HG03103 (cell line): ENCODE data around the gene NUP50.

Experiments used
- ATAC-seq: cut with Tn5 transposase; IDR thresholded peaks from one replicate; pipeline ENCODE4 v1.9.1; 2021; ENCODE audit warnings: low read depth; ENCODE audit not compliant: unreplicated experiment

NUP50 gene, protein sequence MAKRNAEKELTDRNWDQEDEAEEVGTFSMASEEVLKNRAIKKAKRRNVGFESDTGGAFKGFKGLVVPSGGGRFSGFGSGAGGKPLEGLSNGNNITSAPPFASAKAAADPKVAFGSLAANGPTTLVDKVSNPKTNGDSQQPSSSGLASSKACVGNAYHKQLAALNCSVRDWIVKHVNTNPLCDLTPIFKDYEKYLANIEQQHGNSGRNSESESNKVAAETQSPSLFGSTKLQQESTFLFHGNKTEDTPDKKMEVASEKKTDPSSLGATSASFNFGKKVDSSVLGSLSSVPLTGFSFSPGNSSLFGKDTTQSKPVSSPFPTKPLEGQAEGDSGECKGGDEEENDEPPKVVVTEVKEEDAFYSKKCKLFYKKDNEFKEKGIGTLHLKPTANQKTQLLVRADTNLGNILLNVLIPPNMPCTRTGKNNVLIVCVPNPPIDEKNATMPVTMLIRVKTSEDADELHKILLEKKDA

DNA sequence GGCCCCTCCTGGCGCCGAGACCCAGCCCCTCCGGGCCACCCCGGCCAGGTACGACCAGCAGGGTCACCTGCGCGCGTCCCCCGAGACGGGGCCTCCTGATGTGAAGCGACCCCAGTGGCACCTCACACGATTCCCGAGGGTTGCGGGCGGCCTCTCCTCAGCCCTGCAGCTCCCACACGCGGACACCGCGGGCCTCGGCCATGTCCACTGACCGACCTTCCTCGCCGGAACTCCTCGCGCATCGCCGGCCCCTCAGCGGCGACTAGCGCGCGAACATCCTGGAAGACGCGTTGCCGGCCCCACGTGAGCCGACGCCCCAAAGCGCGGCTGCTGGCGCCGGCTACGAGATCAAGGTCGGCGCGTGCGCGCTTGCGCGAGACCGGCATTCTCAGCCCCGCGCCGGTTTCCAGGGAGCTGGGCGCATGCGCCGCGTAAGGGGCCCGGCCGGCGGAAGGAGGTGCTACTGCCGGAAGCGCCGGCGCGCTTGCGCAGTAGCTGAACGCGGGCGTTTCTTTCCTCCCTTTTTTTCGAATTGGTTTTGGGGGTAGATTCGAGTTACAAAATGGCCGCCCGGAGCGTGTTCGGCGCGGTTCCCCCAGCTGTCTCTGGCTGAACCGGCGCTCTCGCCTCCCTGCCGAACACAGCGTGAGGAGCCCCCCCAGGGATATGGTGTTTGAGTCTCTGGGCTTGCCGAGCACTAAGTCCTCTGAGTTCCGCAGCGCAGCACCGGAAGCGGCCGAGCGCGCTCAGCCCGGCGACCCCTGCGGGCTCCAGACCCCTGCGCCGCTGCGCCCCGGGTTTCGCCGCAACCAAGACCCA is at the start of gene NUP50:
NUP50 (plus strand) TSS at position 475 of the 819 bp plus-strand sequence. CDS start 4,253 bp downstream, outside the sequence.
- ATAC-seq = peak; percentile 72

DNA sequence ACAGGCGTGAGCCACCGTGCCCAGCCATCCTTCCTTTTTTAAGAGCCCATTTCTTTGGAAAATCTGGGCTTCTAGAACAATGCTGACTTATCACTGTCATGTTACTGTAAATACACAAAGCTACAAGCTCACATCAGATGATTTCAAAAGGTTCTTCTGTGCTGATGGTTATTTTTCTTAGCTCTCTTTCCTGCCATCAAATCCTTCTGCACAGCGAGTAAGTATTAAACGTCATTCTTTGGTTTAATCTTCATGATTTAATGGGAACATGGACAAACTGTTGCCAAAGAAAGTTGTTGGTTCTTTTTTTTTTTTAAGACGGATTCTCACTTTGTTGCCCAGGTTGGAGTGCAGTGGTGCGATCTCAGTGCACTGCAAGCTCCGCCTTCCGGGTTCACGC is 43.3 kb upstream of the NUP50 start:
- ATAC-seq = no peak

DNA sequence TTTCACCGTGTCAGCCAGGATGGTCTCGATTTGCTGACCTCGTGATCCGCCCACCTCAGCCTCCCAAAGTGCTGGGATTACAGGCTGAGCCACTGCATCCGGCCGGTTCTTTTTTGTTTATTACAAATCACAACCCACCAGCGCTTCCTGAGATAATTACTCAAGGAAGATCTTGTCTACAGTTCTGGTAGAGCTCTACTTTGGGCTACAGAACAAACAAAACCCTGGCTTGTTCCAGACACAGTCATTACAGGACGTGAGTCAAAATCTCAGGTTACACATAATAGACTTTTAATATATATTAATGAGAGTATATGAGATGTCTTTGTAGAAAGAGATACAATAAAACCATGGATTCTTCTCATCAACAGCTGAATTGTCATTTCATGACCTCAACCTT is 42.8 kb upstream of the NUP50 start:
- no peak for ATAC-seq

DNA sequence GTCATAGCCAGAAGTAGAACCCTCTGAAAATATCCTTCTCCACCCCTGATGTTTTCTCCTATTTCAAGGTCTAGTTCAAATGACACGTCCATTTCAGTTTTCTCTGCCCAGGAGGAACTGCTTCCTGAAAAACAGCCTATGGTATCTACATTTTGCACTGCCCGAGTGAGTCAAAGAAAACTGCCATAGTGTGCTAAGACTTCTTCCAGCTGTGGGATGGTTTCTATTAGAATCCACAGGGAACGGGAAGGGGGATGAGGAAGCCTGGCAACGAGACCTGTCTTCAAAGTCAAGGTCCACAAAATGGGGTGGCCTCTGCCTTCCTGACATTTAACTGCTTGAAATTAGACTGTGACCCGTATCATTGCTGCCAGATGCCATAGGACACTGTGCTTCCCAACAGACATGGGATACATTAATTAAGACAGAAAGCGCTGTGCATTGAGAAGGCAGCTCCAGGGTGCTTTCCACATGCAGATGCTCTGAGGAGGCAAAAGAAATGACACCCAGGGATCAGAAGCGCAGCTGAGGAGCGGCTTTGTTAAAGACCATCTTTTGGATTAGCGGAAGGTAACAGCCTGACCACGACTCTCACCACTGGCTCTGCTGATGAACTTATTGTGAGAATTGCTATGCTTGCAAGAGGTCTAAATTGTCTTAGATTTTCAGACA is 39.4 kb upstream of the NUP50 start:
- no peak for ATAC-seq

DNA sequence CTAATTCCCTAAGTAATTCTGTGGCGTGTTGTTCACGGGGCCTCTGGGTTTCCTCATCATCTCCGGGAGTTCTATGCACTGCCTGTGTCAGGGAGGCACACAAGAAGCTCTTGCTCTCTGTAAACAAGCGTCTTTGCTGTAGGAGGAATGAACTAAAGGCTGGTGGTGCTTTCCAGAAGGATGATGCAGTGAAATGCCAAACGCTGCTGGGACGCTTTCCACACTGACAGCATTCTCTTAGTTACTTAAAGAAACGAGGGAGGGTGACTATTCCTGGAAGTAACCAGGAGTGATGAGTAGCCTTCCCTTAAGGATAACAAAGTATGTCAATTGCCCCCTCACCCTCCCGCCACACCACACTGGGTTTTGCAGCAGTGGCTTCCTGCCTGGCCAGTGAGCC is 38.5 kb upstream of the NUP50 start:
- ATAC-seq = no peak

DNA sequence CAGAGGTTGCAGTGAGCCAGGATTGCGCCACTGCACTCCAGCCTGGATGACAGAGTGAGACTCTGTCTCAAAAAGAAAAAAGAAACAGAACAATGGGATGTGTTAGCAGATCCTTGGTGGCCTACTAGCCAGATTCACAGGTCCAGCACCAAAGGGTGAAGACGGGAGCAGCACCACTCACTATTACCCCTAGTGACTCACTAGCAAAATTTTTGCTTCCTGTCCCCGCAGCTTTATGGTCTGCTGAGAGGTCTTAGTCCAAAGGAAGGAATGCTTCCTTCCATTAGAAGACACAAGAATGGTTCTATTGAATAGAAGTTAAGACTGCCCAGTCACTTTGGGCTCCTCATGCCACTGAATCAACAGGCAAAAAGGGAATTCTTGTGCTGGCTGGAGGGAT is 35.9 kb upstream of the NUP50 start:
- ATAC-seq = no peak

DNA sequence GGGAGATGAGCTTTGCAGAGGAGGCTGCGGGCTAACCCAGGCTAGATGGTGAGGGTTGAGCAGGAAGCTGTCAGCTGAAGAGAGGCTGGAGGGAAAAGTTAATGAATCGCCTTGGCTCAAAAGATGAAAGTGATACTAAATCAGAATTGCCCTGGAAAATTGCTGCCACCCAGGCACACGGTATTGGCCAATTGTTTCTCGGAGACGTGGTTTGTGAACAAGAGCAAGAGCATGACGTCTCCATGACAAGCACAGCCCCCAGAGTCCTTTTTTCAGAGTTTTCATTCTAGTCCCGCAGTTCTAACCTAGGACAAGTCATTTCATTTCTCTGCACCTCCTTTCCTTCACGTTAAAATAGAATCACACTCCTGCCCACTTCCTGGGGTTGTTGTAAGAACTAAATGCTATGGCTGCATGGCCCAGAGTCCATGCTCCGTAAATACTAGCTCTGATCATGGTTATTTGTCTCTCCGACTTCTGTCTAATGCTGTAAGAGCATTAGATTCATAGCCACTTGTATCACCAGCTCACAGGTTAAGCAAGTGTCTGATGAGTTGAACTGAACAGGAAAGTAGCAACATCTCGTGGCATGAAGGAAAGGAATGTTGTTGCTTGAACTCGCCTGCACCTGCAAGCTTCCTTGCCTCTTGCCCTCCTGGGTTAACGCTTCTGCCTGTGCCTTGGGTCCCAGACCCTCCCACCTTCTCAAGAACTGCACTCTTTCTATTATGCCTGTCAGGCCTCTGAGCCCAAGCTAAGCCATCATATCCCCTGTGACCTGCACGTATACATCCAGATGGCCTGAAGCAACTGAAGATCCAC is 33.8 kb upstream of the NUP50 start:
- ATAC-seq = no peak

DNA sequence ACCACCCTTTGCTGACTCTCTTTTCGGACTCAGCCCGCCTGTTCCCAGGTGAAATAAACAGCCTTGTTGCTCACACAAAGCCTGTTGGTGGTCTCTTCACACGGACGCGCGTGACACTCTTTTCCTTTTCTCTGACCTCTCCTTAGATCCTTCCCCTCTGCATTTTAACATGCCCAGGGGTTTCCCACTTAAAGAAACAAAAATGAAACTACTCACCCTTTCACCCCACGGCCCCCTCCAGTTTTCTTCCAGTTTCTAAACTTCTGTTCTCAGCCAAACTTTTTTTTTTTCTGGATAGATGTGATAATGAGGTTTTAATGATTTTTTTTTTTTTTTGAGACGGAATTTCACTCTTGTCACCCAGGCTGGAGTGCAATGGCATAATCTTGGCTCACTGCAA is 32.8 kb upstream of the NUP50 start:
- no peak for ATAC-seq

DNA sequence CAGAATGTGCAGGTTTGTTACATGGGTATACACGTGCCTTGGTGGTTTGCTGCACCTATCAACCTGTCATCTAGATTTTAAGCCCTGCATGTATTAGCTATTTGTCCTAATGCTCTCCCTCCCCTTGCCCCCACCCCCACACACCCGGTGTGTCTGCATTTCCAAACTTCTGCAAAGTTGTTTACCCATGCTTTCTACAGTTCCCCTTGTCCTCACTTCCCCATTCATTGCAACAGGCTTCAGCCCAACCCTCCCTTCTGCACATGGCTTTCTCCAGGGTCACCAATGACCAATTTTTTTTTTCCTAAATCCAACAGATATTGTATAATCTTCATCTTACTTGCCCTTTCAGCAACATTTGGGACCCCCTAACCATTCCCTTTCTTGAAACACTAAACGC is 32.0 kb upstream of the NUP50 start:
- no peak for ATAC-seq

DNA sequence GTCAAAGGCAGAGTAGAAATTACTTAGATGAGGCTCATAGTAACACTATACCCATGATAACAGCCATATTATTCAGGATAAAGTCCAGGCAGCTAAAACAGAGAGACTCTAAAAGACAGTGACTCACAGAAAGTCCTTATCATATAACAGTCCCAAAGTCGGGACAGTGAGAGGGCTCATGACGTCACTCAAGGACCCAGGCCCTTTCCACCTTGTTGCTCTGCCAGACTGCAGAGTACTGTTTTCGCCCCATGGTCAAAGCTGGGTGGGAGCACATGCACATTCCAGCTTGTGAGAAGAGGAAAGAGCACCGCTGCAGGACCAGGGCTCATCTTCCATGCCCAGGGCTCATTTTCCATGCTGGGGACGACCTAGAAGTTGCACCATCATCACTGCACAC is 29.4 kb upstream of the NUP50 start:
- ATAC-seq = no peak

DNA sequence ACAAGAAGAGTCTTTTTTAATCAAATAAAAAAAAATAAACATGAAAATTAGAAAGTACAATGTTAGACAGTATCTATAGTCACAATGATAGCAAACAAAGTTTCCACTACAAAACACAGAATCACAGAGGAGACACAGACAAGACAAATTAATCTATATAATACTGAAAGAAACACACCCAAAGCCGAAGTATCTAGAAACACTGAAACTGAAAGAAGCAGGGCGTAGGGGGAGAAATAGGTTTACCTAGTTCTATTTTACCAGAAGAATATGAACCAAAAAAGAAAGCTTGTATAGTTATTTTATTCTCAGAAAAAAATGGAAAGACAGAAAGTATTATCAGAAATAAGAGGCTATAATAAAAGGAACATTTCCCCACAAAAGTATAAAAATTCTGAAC is 27.1 kb upstream of the NUP50 start:
- no peak for ATAC-seq

DNA sequence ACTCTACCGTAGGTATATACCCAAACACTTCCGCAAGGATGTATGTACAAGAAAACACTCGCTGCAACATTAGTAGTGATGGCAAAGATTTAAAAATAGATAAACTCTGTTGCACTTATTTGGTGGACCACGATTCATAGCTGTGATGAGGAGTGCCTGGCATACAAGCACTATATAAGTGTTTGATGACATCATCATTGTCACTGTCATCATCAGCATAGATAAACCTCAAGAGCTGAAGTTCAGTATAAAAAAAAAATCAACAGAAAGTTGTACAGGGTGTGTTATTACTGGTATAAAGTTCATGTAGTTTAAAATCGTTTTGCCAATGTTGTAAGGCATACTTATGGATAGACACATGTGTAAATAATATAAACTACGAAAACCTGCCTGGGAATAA is 24.0 kb upstream of the NUP50 start:
- no peak for ATAC-seq

DNA sequence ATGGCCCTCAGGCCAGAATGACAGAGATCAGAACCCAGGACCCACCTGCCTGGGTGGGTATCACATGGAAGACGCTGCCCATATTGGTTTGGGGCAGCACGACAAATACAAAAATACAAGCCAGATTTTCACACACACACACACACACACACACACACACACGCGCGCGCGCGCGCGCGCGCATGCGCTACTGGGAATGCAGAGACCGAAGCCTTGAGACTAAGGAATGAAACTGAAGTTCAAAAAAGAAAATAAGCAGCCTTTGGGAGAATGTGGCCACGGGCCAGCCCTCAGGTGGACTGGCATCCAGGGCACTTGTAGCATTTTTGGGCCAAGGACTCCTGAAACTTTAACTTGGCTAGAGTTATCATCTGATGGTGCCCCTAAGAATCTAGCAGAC is 21.3 kb upstream of the NUP50 start:
- no peak for ATAC-seq

DNA sequence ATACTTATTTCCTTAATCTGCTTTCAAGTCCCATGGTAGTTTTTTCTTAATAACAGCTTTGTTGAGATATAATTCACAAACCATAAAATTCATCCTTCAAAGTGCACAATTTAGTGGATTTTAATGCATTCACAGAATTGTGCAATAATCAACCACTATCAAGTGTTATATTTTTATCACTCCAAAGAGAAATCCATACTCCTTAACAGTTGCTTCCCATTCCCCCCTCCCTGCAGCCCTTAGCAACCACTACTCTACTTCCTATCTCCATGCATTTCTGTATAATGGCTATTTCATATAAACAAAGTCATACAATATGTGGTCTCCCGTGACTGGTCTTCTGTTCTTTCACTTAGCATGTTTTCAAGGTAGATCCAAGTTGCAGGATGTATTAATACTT is 18.8 kb upstream of the NUP50 start:
- no peak for ATAC-seq

DNA sequence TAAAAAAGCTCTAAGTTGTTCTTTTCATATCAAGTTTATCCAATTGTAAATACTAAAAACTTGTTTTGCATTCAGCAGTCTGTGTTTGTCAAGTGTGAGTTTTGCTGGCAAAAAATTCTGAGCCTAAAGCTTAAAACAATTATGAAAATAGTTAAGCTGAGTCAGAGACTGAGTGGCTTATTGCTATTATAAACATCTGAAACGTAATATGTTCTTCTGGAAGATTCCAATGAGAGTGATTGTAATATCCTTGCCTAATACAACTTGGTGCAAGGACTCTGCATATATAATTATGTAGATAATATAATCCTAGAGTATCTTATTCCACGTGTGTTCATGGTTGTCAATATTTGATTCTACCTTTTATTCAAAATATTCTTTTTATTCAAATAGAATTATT is 14.1 kb upstream of the NUP50 start:
- ATAC-seq = no peak

DNA sequence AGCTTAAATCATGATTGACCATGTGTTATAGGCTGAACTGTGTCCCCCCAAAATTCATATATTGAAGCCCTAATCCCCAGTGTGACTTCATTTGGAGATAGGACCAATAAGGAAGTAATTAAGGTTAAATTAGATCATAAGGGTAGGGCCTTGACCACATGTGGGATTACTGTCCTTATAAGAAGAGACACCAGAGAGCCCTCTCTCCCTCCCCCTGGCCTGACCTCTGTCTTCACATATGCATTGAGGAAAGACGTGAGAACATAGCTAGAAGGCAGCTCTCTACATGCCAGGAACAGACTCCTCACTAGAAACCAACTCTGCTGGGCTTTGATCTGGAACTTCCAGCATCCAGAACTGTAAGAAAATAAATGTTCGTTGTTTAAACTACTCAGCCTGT is 13.6 kb upstream of the NUP50 start:
- ATAC-seq = no peak

DNA sequence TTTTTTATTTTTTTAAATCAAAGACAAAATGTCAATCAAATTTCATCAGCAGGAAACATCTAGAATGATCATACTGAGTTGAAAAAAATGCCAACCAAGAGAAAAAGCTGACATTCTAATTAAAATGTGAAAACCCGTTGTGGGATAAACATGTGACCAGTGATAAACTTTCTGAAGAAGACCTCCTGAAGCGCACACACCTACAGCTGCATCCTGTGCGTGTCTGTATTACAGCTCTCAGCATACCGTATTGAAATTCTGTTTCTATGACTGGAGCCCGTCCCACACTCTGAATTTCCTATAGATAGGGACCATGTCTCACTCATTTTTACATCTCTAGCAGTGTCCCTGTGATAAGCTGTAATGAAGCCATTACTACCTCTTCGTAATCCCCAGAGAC is 12.2 kb upstream of the NUP50 start:
- no peak for ATAC-seq

DNA sequence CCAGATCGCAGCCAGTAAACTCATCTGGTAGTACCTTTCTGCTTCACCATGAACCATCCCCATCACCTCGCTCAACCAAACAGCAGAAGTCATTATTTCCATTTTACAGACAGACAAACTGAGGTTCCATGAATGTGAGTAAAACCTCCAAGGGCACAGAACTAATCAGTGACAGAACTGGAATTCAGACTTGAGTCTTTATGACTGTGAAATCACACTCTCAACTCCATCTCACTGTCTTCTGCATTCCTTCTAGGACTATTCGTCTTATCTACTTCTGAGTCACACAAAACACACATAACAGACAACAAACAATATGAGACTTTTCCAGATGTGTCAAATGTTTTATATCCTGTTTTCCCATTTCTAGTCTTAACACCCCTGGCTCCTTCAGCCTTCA is 9.3 kb upstream of the NUP50 start:
- ATAC-seq = no peak

DNA sequence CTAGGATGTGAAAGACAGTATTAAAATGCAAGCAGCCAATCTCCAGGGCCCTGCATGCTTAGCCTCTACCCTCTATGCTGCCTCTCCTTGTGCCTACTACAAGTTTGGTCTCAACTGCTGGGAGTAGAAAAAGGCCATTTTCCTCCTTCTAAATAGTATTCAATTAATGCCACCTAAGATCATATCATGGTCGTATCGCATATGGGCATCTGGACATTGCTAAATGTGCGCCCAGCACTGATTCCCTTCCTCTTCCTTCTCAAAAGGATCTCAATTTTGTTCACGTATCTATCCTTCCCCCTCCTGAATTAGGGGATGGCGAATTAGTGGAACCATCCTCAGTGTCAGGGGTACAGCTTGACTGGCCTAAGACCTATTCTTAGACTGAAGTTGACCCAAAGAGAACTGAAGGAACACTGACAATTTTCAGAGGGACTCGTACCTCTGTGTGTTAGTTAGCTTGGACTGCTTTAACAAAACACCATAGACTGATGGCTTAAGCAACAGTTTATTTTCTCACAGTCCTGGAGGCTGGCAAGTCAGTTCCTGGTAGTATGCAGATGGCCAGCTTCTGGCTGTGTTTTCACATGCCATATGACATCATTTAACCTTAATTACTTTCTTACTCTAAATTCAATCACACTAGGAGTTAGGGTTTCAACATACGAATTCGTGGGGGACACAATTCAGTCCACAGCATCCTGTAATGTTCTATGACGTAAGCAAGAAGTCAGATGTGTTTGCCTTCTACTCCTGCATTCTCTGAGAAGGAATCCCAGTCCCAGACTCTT is 8.5 kb upstream of the NUP50 start:
- ATAC-seq = no peak

DNA sequence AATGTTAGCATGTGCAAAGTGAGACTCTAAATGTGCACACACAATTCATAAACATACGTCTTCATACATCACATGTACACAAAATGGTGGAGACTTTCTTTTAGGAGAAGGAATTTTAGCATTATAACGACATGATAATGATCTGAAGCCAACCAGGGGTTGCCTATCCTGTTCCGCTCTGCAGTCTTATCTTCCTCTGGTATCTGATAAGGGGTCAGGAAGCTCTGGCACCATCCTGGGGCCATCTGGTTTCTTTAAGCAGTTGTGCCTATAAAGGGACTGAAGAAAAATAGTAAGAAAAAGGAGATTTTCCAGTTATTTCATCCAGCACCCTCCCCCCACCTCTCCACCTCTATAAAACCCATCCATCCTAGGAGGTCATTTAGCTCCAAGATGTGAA is 5.8 kb upstream of the NUP50 start:
- ATAC-seq = no peak
